ENCODE data around the gene C10orf143.
A peak's percentile ranks its signal among the peaks of the same experiment; 100 is the strongest.
"Not testable (repeated sequence)": the region's sequence is repeated elsewhere in the genome, so short reads cannot be mapped to it uniquely, and the experiment has no call there.

The C10orf143 gene

GRCh38 chr10:130110246-130111112, at the start of gene C10orf143:
Gene C10orf143 (minus strand): TSS chr10:130110830. CDS start chr10:130110772, 58 bp downstream.
- peak; percentile 96 to 98 for DNase-seq

GRCh38 chr10:130159192-130159794, 48.7 kb upstream of the C10orf143 start:
- DNase-seq, result no peak

DNA sequence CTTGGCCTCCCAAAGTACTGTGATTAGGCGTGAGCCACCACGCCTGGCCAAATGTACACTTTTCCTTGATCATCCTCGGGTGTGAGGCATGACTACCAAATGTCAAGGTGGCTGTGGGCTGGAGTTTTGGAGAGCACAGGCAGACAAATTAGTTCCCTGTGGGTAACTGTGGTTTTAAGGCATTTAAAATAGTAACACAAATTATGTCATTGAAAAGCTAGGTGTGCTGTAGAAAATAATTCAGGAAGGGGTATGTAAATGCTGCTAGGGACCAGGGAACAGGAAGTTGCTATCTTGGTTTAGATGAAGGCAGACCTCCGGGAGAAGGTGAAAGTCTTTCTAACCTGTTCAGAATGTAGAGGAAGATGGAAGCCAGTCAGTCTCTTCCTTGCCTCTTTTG, 35.4 kb upstream of the C10orf143 start:
- DNase-seq, result no peak

DNA sequence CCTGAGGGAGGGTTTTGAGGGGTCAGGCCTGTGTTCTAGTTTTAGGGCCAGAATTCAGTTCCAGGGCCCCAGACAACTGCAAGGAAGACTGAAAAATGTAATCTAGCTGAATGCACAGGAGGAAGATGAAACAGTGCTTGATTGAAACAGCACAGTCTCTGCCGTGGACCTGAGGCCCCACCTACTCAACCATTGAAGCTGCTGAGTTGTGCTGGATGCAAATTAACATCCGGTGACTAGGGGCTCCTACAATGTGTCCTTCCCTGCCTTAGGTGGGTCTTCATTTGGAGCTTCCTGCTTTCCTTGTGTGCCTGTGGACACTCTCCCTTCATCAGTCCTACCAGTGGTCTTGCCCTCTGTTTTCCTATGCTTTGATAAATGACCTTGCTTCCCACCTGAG, 31.2 kb upstream of the C10orf143 start:
- no peak for DNase-seq

- no peak for DNase-seq
Measured at GRCh38 chr10:130141460-130141859, 30.8 kb upstream of the C10orf143 start.

DNA sequence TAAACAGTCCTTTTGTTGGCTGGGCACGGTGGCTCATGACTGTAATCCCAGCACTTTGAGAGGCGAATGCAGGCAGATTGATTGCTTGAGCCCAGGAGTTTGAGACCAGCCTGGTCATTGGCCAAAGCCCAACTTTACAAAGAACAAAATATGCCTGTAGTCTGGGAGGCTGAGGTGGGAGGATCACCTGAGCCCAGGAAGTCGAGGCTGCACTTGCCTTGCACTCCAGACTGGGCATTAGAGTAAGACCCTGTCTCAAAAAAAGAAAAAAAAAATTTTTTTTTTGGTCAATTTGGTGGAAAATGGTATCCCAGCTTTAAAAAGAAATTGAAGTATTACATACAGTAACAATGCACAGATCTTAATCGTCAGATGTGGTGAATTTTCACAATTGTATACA, 30.4 kb upstream of the C10orf143 start:
- DNase-seq, result no peak

DNA sequence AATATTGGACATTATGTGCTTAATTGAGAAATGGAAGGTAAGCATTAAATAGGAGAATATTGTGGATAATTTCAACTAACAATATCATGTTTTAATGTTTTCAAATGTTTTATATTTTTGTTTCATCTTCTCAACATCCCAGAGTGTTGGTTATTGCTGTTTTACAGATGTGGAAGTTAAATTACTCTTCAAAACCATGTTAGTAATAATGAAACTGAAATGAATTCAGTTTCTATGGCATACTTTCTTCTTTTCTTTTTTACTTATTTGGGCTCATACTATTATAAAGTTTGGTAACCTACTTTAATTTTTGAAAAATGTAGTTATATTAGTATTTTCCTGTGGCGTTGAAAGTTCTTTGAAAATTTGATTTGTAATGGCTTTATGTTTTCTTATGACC, 29.8 kb upstream of the C10orf143 start:
- no peak for DNase-seq

GRCh38 chr10:130138479-130138866, 27.8 kb upstream of the C10orf143 start:
- DNase-seq, result peak in 1 of 2 experiments; percentile 12

GRCh38 chr10:130137659-130138478, 27.2 kb upstream of the C10orf143 start:
- no peak for DNase-seq

DNA sequence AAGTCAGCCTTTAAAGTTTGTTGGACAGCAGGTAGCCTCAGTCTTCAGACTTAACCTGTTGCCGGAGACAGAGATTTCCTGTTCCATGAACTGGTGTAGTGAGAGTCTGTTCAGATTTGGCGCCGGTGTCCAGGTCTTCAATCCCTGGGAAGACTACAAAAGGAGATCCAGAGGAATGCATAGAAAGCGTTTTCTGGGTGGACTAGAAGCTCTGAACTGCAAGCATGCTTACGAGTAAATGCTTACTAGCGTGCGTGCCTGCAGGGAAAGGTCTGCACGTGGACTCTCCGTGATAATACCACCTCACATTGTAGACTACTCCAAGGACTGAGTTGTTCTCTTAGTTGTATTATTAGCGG, 26.4 kb upstream of the C10orf143 start:
- no peak for DNase-seq

- peak; percentile 85 to 87 for DNase-seq
Measured at GRCh38 chr10:130136226-130137089, 25.8 kb upstream of the C10orf143 start, which contains the start of gene GLRX3. Gene GLRX3 (plus strand): TSS chr10:130136391. CDS start chr10:130136421, 30 bp downstream.

- DNase-seq, result no peak
Measured at GRCh38 chr10:130135676-130136225, 25.1 kb upstream of the C10orf143 start.

- DNase-seq, result no peak
Measured at GRCh38 chr10:130128922-130129321, 18.3 kb upstream of the C10orf143 start.

DNA sequence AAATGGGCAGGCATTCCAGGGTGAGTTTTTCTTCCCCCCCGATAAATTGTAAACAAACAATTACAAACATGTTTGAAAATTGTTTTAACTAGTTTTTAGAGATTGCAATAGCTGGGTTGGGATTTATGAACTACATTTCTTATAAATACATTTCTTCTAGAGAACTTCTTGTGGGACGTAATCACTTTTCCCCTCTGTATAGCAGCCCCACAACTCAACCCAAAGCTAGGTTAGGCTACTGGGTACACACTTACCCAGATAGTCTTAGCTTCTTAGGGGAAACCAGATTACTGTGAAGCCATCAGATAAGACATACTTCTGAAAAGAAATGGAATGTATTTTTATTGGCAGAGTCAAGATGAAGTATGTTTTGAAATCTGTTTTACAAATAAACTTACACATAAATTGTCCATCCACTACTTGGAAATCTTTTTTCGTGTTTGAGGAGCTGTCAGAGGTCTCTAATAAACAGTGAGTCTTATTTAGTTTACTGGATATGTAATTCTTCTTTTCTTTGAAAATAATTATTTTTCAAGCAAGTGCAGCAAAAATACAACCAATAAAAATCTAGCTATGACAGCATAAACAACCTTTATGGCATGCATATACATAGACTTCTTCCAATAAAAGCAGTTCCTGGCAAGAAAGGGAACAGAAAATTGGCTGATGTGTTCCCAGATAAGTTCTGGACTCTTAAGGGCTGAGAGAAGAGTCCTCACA, 17.6 kb upstream of the C10orf143 start:
- DNase-seq, result no peak

- peak; percentile 31 to 44 for DNase-seq
Measured at GRCh38 chr10:130127364-130128061, 16.9 kb upstream of the C10orf143 start.

GRCh38 chr10:130121486-130122079, 11.0 kb upstream of the C10orf143 start:
- no peak for DNase-seq

DNA sequence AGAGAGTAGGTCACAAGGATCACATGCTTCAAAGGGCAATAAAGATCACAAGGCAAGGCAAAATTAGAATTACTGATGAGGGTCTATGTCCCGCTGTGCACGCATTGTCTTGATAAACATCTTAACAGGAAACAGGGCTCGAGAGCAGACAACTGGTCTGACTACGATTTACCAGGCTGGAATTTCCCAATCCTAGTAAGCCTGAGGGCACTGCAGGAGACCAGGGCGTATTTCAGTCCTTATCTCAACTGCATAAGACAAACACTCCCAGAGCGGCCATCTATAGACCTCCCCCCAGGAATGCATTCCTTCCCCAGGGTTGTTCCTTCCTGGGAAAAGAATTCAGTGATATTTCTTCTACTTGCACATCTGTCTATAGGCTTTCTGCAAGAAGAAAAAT, 6.9 kb upstream of the C10orf143 start:
- DNase-seq, result not testable (repeated sequence)

GRCh38 chr10:130116942-130117341, 6.3 kb upstream of the C10orf143 start:
- not testable (repeated sequence) for DNase-seq

- DNase-seq, result no peak
Measured at GRCh38 chr10:130112821-130113220, 2.2 kb upstream of the C10orf143 start.

- no peak for DNase-seq
Measured at GRCh38 chr10:130111852-130112180, 1.2 kb upstream of the C10orf143 start.
